DMS114 treated with DMSO at 0.1 percent for 48 hours (cell line): ENCODE results near the gene MED15.
"Not testable (repeated sequence)": the region's sequence is repeated elsewhere in the genome, so short reads cannot be mapped to it uniquely, and the experiment has no call there.

Source experiments
- DNase-seq: peaks from one replicate; lab custom pipeline; 2025; ENCODE audit not compliant: unreplicated experiment; lab: John Stamatoyannopoulos, UW

The MED15 gene

GRCh38 chr22:20507253-20508066 is at the start of gene MED15:
MED15 (plus strand) TSS chr22:20507610; CDS start chr22:20507679, 69 bp downstream.
- DNase-seq, result peak; percentile 71

- no peak for DNase-seq
These were observed 48.8 kb upstream of the MED15 start for GRCh38 chr22:20458530-20459151.

- DNase-seq, result no peak
These were observed 48.3 kb upstream of the MED15 start for GRCh38 chr22:20459152-20459542.

- no peak for DNase-seq
These were observed 47.5 kb upstream of the MED15 start for GRCh38 chr22:20459862-20460261.

GRCh38 chr22:20463324-20464095 is 43.9 kb upstream of the MED15 start:
- DNase-seq, result no peak

GRCh38 chr22:20464096-20464614 is 43.3 kb upstream of the MED15 start:
- no peak for DNase-seq

- no peak for DNase-seq
These were observed 42.3 kb upstream of the MED15 start for GRCh38 chr22:20464912-20465758.

GRCh38 chr22:20465759-20466077 is 41.7 kb upstream of the MED15 start:
- no peak for DNase-seq

GRCh38 chr22:20466659-20467379 is 40.6 kb upstream of the MED15 start:
- no peak for DNase-seq

- no peak for DNase-seq
These were observed 38.1 kb upstream of the MED15 start for GRCh38 chr22:20469110-20469868.

- DNase-seq, result not testable (repeated sequence)
These were observed 36.9 kb upstream of the MED15 start for GRCh38 chr22:20470525-20470924.

- DNase-seq, result no peak
These were observed 36.1 kb upstream of the MED15 start for GRCh38 chr22:20471126-20471833.

GRCh38 chr22:20472629-20473442 is 34.6 kb upstream of the MED15 start:
- DNase-seq, result no peak

- no peak for DNase-seq
These were observed 32.3 kb upstream of the MED15 start for GRCh38 chr22:20475115-20475436.

GRCh38 chr22:20475569-20475968 is 31.8 kb upstream of the MED15 start:
- DNase-seq, result not testable (repeated sequence)

- DNase-seq, result not testable (repeated sequence)
These were observed 29.4 kb upstream of the MED15 start for GRCh38 chr22:20478059-20478458.

- no peak for DNase-seq
These were observed 27.7 kb upstream of the MED15 start for GRCh38 chr22:20479612-20480196.

- not testable (repeated sequence) for DNase-seq
These were observed 24.3 kb upstream of the MED15 start for GRCh38 chr22:20483143-20483506.
